Astrocyte (in vitro differentiated cells and primary cell): Measurements from ENCODE around the gene SPTLC3. TPM values are rescaled to one million over a fixed set of nuclear protein-coding genes. Genes with fewer than 3 reads are reported as not detected.

Experiments used
- DNase-seq: peaks from one replicate; pipeline ENCODE4 v3.0.0-alpha.2; 2010; ENCODE audit warnings: low read depth
- FAIRE-seq: peaks from 2 replicates; lab custom pipeline; 2011; peaks lifted over from hg19 to GRCh38; lab: Jason Lieb, UNC
- H2AFZ ChIP-seq: 2 replicates; pipeline ENCODE4 v1.6.0; 2012; ENCODE audit warnings: low read depth, low read length, inconsistent platforms
- H3K27ac ChIP-seq: 2 replicates; pipeline ENCODE4 v1.5.1; 2011; ENCODE audit warnings: low read depth, low read length, inconsistent platforms
- H3K27me3 ChIP-seq: 2 replicates; pipeline ENCODE4 v1.6.0; 2011; ENCODE audit warnings: low read length, inconsistent platforms; ENCODE audit not compliant: insufficient read depth
- H3K36me3 ChIP-seq: 2 replicates; pipeline ENCODE4 v1.5.1; 2011; ENCODE audit warnings: low read length, inconsistent platforms; ENCODE audit not compliant: insufficient read depth
- H3K4me1 ChIP-seq: 2 replicates; pipeline ENCODE4 v1.5.1; 2011; ENCODE audit warnings: low read length, inconsistent platforms; ENCODE audit not compliant: insufficient read depth
- H3K4me2 ChIP-seq: 2 replicates; pipeline ENCODE4 v1.6.0; 2012; ENCODE audit warnings: low read length, inconsistent platforms
- H3K4me3 ChIP-seq: 2 replicates; pipeline ENCODE4 v1.5.1; 2011; ENCODE audit warnings: low read depth, mild to moderate bottlenecking, low read length, inconsistent platforms; ENCODE audit not compliant: insufficient read depth
- H3K79me2 ChIP-seq: 2 replicates; pipeline ENCODE4 v1.6.0; 2012; ENCODE audit warnings: mild to moderate bottlenecking, low read length, inconsistent platforms; ENCODE audit not compliant: insufficient read depth
- H3K9ac ChIP-seq: 2 replicates; pipeline ENCODE4 v1.6.0; 2012; ENCODE audit warnings: mild to moderate bottlenecking, low read length, inconsistent platforms
- H3K9me3 ChIP-seq: 2 replicates; pipeline ENCODE4 v1.5.1; 2012; ENCODE audit warnings: low read depth, mild to moderate bottlenecking, low read length, inconsistent platforms; ENCODE audit not compliant: insufficient read depth
- H4K20me1 ChIP-seq: 2 replicates; pipeline ENCODE4 v1.6.0; 2012; ENCODE audit warnings: low read length, inconsistent platforms; ENCODE audit not compliant: insufficient read depth
- H3K27ac Mint-ChIP-seq: one replicate; pipeline ENCODE4 v1.8.0; 2021; ENCODE audit warnings: mild to moderate bottlenecking, mixed read lengths; ENCODE audit not compliant: unreplicated experiment
- H3K27me3 Mint-ChIP-seq: one replicate; pipeline ENCODE4 v1.8.0; 2021; ENCODE audit warnings: low read depth, mixed read lengths; ENCODE audit not compliant: unreplicated experiment
- H3K36me3 Mint-ChIP-seq: one replicate; pipeline ENCODE4 v1.8.0; 2021; ENCODE audit warnings: low read depth, mixed read lengths; ENCODE audit not compliant: unreplicated experiment
- H3K4me1 Mint-ChIP-seq: one replicate; pipeline ENCODE4 v1.8.0; 2021; ENCODE audit warnings: low read depth, mixed read lengths; ENCODE audit not compliant: unreplicated experiment
- H3K4me3 Mint-ChIP-seq: one replicate; pipeline ENCODE4 v1.8.0; 2021; ENCODE audit warnings: mild to moderate bottlenecking, moderate library complexity, mixed read lengths; ENCODE audit not compliant: unreplicated experiment
- H3K9me3 Mint-ChIP-seq: one replicate; pipeline ENCODE4 v1.8.0; 2021; ENCODE audit warnings: mild to moderate bottlenecking, mixed read lengths; ENCODE audit not compliant: unreplicated experiment
- CTCF ChIP-seq: IDR thresholded peaks from 2 replicates; pipeline ENCODE4 v1.5.1; 2011; ENCODE audit warnings: low read depth, mild to moderate bottlenecking, inconsistent platforms, low read length, moderate library complexity; ENCODE audit not compliant: insufficient read depth
- EZH2 ChIP-seq: IDR thresholded peaks from 2 replicates; pipeline ENCODE4 v1.6.1; 2012; ENCODE audit warnings: mild to moderate bottlenecking, low read length, inconsistent platforms; ENCODE audit not compliant: insufficient read depth
- total RNA-seq: library from RNA; stranded (reverse); gene quantifications from 2 replicates; pipeline ENCODE4 v1.2.1, GENCODE V29; 2021

SPTLC3 gene
- total RNA-seq, 1 donor from 2014 or later, result 5.7 TPM

- H3K27ac Mint-ChIP-seq, result peak overlapping the region; percentile 70
- no peaks in the 10 kb centered on the region for H3K27me3 ChIP-seq
- H4K20me1 ChIP-seq, result no peaks in the 10 kb centered on the region
- H3K36me3 Mint-ChIP-seq, result peaks cover under 1% of the 10 kb centered on the region
- peak overlapping the region; percentile 8 for H3K27ac ChIP-seq
- H2AFZ ChIP-seq, result no peak overlapping the region
- no peaks in the 10 kb centered on the region for H3K79me2 ChIP-seq
- no peak overlapping the region for H3K9ac ChIP-seq
- no peak overlapping the region for H3K4me3 ChIP-seq
- TF ChIP-seq EZH2 (no peak), CTCF (no peak)
- no peaks in the 10 kb centered on the region for H3K36me3 ChIP-seq
- H3K9me3 ChIP-seq, result no peaks in the 10 kb centered on the region
- DNase-seq, result no peak
- peaks cover 52% of the 10 kb centered on the region for H3K4me1 Mint-ChIP-seq
- H3K4me2 ChIP-seq, result peak overlapping the region; percentile 7
- H3K4me1 ChIP-seq, result peaks cover 30% of the 10 kb centered on the region
- no peaks in the 10 kb centered on the region for H3K27me3 Mint-ChIP-seq
- no peak overlapping the region for H3K4me3 Mint-ChIP-seq
- no peak for FAIRE-seq
- peaks cover under 1% of the 10 kb centered on the region for H3K9me3 Mint-ChIP-seq
Observed at GRCh38 chr20:13028673-13029072, 19.9 kb downstream of the SPTLC3 start.

GRCh38 chr20:13029687-13030375, 21.1 kb downstream of the SPTLC3 start:
- Histone ChIP-seq H2AFZ (no peak overlapping the region), H3K9ac (peak overlapping the region; percentile 62), H3K27me3 (no peaks in the 10 kb centered on the region), H3K79me2 (no peaks in the 10 kb centered on the region), H4K20me1 (no peaks in the 10 kb centered on the region), H3K4me3 (peak overlapping the region; percentile 20), H3K27ac (peak overlapping the region; percentile 79), H3K4me2 (peak overlapping the region; percentile 79), H3K36me3 (no peaks in the 10 kb centered on the region), H3K4me1 (peaks cover 30% of the 10 kb centered on the region), H3K9me3 (no peaks in the 10 kb centered on the region)
- no peaks in the 10 kb centered on the region for H3K27me3 Mint-ChIP-seq
- peaks cover 42% of the 10 kb centered on the region for H3K4me1 Mint-ChIP-seq
- no peak for TF ChIP-seq EZH2
- TF ChIP-seq CTCF, result no peak
- DNase-seq (peak; percentile 97), FAIRE-seq (peak; percentile 93)
- peak overlapping the region; percentile 94 for H3K27ac Mint-ChIP-seq
- H3K9me3 Mint-ChIP-seq, result peaks cover 3% of the 10 kb centered on the region
- peaks cover 2% of the 10 kb centered on the region for H3K36me3 Mint-ChIP-seq
- peak overlapping the region; percentile 54 for H3K4me3 Mint-ChIP-seq

DNA sequence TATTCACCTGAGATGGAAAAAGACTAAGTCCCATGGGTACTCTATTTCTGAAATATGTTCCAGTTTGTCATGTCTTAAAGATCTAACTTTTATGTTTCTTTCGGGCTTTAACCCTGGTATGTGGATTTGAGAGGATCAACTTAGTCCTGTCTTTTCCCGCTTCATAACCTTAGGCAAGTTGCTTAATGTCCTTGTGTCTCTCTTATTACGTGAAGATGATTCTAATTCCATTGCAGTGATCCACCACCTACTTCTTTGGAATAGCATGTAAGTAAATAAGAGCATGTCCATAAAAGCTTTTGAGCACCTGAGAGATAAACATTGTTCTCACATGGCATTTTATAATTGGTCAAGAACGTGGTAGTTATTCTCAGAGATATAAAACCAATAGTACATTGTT, 23.0 kb downstream of the SPTLC3 start:
- H3K27me3 ChIP-seq, result no peaks in the 10 kb centered on the region
- H3K9ac ChIP-seq, result no peak overlapping the region
- H3K27ac Mint-ChIP-seq, result no peak overlapping the region
- no peak overlapping the region for H2AFZ ChIP-seq
- H4K20me1 ChIP-seq, result no peaks in the 10 kb centered on the region
- H3K4me2 ChIP-seq, result no peak overlapping the region
- TF ChIP-seq CTCF (no peak), EZH2 (no peak)
- no peaks in the 10 kb centered on the region for H3K9me3 ChIP-seq
- H3K27me3 Mint-ChIP-seq, result no peaks in the 10 kb centered on the region
- peaks cover 30% of the 10 kb centered on the region for H3K4me1 ChIP-seq
- no peak overlapping the region for H3K27ac ChIP-seq
- H3K79me2 ChIP-seq, result no peaks in the 10 kb centered on the region
- no peak for DNase-seq
- H3K4me1 Mint-ChIP-seq, result peaks cover 36% of the 10 kb centered on the region
- no peak for FAIRE-seq
- no peaks in the 10 kb centered on the region for H3K36me3 ChIP-seq
- H3K9me3 Mint-ChIP-seq, result peaks cover 3% of the 10 kb centered on the region
- peaks cover 2% of the 10 kb centered on the region for H3K36me3 Mint-ChIP-seq
- H3K4me3 ChIP-seq, result no peak overlapping the region
- no peak overlapping the region for H3K4me3 Mint-ChIP-seq
